ENCODE data around the gene FYB1.

FYB1 gene

DNA sequence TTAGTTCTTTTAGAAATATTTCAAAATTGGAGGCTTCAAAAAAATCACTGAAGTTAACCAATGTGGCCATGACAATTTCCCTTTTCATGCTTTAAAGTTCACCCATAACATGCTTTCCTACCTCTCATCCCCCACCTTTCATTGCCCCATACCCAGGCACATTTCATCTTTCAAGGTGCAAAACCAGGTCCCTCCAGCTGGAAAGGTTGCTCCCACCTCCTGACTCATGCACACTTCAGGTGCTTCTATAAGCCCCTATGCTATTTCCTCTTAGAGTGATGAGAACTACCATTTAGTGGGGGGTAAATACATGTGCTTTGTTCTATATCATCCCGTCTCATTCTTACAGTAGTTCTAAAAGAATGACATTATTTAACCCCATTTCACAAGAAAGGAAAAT lies 15.4 kb downstream of the FYB1 start:
- DNase-seq (ENCODE audit: low read depth) = no peak

DNA sequence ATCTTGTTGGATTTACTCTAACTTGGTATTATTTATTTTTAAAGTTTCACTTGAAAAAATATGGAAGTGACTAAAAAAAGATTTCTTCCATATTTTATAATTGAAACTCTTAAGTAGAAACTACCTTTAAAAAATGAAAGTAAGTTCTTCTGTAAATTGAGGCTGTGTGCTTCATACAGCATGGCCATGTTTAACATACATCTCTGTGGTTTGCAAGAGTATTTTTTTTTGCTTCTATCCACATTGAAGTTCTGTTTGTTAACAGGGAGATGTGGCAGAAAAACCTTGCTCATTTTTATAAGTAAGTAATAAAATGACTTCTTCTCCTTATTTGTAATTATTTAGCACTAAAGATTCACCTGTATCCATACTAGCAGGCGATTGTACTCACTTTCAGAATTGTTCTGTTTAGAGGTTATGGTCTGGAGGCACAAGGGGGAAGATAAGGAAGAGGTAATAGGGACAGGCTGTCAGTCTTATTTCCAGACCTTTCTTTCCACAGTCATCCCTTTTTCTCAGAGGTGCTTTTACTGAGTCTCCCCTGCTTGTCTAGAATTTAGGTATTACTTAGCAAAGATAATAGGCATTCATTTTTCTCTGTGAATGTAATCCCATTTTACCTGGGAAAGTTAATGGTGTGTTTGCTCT lies 16.0 kb downstream of the FYB1 start:
- no peak for DNase-seq (ENCODE audit: low read depth)

DNA sequence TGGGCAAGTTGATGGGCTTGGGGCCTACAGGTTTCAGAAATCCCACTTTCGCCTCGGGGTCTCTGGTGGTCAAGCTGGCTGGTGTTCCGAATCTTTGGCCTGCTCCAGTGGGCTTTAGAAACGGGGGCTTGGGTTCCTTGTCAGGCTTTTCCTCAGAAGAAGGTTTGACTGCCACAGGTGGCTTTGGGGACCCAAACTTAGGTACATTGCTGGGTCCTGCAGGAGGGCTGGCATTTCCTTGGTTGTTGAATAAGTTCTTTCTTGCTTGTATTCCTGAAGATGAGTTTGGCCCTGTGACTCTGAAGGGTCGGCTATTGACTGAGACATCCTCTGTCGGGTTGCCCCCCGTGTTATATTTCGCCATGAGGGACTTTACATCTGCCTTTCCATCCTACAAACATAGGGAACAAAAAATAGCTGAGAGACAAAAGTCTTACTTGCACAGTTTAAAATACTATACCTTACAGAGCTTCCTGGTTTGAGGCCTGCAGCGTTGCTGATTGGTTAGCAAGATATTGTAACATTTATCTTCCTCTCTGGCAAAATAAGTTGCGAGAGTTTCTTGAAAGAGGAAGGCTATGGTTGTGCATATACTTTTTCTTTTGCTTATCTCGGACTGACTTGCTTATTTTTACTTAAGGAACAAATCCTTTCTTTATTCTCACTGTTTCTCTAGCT lies 16.6 kb downstream of the FYB1 start:
- no peak for DNase-seq (ENCODE audit: low read depth)

DNA sequence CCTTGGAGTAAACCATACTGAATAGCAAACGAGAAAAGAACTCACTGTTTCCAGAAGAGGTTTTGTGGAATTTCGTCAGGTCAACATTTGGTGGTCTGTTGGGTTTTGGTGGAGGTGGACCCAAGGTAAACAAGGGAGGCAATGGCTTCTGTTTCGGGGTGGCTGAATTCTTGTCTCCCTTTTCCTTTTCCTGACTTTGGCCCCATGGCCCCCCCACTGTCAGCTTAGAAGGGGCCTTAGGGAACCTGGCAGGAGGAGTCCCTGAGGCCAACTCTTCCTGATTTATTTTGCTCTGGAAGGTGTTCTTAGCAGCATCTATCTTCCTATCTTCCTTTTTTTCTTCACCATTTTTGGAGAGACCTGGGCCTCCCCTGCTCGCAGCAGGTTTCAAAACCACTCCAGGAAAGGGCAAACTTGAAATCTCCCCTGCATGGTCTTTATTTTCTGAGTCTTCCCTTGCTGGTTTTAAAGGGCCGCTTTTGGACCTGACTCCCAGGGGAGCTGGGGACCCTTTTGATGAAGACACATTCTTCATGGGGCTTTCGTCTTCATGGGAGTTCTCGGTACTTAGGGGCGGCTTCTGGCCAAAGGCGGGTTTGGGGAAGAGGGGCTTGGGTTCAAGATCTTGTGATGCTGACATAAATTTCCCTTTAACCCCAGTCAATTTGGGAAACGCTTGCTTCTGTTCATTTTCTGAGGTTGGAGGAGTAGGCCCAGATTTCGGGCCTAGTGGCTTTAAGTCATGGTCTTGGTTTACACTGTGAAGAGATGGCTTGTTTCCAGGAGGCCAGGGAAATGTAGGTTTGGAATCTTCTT lies 17.4 kb downstream of the FYB1 start:
- no peak for DNase-seq (ENCODE audit: low read depth)

DNA sequence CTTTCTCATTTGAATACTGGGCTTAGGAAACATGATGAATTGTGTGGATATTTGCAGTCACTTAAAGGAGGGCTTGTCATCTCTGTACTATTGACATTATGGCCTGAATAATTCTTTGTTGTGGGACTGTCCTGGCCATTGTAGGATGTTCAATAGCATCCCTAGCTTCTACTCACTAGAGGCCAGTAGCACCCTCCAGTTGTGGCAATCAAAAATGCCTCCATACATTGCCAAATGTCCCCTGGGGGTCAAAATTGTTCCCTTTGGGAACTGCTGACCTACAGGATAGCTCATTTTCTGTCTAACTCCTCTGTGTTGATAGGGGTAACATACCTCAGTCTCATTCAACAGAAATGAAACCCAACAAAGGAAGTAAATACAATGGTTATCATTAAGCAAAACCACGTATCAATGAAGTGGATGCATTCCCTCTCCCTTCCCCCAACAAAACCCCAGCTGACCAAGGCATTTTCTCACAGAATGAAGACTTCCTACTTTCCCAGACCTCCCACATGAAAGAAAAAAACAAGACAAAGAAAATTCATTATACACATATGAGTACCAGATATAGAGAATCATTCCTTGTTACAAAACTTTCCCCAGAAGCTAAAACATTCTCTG lies 18.1 kb downstream of the FYB1 start:
- no peak for DNase-seq (ENCODE audit: low read depth)

DNA sequence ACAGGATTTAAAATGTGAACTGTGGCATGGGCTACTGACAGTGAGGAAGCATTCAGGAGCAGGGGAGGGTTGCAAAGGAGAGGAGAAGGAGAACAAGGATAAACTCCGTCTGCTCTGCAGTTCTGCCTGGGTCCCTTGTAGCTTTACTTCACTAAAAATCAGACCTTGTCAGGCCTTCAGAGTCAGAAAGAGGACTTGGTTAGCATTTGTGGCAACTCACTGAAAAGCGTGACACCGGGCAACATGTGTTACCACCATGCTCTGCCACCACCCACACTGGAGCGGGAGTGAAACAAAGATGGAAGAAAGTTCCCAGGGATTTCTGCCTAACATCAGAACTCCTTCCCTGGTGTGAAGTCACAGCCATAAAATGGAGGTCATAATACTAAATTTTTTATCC lies 19.3 kb downstream of the FYB1 start:
- DNase-seq (ENCODE audit: low read depth) = no peak

DNA sequence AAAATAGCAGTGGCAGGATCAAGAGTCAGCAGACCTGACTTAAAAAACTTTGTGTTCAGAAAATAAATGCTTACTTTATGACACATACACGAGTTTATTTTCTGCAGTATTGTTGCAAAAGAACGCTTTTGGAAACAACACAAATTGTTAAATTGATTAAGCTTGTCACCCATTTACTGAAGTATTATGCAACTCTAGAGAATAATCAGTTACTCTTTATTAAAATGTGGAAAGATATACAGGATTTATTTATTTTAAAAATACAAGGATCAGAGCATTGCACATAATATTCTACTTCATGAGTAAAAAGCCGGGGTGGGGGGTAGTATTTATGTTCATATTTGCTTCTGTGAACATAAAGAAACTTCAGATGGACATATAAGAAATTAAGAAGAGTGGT lies 20.0 kb downstream of the FYB1 start:
- DNase-seq (ENCODE audit: low read depth) = no peak

DNA sequence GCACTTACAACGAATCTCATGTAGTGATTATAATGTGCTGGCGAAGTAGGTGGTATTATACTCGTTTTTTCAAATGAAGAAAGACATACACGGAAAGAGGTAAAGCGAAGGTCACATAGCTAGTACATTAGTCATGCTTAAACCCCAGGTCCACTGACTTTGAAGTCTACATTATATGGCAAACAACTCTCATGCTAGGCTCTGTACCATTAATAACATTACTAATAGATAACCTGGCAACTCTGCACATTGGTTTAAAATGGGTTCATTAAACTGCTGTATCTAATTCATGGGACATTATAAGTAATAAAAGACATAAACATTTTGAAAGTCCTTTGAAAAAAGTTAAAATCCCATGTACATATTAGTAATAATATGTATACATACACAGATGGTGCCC lies 21.2 kb downstream of the FYB1 start:
- DNase-seq (ENCODE audit: low read depth) = no peak

DNA sequence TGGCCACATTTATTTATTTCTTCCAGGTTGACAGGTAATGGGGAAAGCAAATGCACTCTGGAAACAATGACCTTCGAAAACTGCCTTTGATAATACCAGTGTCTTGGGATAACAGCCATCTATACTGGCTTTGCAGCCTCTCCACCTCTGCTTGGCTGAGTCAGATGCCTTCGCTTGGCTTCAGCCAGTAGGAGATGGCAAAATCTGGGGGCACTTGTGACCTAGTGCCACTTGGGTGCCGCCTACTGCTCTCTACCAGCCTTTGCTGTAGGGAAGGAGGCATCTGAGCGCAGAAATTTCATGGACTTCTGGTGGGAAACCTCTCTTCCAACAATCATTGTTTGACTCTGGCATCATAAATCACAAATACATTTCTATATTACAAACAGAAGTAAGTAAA lies 21.8 kb downstream of the FYB1 start:
- DNase-seq (ENCODE audit: low read depth) = no peak

DNA sequence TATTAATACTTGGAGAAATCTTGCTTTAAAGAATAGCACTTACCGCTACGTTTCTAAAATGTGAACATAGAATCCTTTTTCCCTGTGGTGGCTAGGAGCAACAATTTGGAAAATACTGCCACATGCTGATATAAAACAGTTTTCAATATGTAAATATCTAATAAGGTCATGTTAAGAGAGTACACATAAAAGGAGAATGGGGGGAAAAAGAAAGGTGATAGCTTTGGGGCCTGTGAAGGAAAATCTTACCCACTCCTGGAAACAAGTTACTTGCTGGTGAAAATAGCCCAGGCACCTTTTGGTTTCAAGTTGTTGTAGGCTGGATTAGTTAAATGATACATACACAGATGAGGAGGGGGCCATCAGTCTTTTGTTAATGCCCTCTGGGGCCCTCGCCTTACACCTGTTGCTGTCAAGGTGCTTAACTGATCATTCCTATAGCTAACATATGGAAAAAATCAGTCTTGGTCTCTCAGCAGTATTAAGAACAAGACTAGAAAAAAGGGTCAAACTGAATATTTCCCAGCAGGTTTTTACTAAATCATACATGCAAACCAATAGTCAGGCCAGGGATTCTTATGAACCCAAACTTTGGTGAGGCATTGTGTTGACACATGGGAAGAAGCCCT lies 24.1 kb downstream of the FYB1 start:
- no peak for DNase-seq (ENCODE audit: low read depth)

DNA sequence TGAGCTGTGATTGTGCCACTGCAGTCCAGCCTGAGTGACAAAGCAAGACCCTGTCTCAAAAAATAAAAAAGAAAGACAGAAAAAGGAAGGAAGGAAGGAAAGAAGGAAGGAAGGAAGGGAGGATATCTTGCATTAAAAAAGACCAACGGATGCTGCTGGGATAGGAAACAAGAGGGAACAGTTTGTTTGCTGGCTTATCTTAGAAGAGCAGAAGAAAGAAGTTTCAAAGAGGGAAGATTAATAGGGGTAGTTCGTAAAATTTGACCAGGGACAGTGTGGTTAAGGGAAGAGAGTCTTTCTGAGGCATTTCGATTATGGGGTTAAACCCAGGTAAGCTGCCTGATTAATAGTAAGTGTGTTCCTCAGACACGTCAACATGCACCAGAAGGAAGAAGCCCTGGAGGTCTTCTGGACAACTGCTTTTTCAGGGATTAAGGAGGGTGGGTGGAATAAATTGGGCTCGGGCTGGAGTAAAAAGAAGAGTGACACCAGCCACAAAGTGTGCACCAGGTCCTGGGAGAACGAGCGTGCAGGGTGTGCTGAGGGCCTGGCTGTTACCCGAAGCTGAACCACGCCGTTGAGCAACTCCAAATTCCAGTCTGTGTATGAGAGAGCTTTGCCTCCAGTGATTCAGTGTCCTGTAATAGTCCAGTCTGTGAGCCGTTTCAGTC lies 24.8 kb downstream of the FYB1 start:
- no peak for DNase-seq (ENCODE audit: low read depth)

DNA sequence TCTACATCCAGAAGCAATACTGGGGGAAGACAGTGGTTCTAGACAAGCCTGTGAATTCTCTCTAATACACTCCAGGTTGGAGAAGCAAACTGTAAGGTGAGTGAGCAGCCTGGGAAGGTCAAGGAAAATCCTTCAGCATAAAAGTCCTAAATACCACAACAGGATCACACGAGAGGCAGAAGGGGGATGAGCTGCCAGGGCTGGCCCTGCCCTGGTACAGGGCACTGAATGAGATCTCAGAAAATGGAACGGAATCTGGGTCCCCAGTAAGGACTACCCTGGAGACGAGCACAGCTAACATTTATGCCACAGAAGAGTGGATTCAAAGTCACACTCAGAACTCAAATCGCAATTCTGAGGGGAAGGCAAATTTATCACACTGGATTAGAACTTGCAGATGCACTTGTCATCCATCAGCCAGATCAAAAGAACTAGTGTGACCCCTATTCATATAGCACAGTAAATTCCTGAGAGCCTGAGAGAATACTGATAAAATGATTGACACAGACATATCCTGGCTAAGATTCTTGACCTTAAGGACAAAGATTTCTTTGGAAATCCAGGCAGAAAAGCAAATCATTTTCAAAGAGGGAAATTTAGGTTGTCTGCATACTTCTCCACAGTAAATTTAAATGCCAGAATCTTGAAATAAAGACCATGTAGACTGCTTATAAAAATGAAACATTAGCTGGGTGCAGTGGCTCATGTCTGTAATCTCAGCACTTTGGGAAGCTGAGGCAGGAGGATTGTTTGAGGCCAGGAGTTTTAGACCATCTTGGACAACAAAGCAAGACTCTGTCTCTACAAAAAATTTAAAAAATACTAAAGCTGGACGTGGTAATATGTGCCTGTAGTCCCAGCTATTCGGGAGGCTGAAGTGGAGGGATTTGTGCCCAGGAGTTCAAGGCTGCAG lies 25.6 kb downstream of the FYB1 start:
- no peak for DNase-seq (ENCODE audit: low read depth)

DNA sequence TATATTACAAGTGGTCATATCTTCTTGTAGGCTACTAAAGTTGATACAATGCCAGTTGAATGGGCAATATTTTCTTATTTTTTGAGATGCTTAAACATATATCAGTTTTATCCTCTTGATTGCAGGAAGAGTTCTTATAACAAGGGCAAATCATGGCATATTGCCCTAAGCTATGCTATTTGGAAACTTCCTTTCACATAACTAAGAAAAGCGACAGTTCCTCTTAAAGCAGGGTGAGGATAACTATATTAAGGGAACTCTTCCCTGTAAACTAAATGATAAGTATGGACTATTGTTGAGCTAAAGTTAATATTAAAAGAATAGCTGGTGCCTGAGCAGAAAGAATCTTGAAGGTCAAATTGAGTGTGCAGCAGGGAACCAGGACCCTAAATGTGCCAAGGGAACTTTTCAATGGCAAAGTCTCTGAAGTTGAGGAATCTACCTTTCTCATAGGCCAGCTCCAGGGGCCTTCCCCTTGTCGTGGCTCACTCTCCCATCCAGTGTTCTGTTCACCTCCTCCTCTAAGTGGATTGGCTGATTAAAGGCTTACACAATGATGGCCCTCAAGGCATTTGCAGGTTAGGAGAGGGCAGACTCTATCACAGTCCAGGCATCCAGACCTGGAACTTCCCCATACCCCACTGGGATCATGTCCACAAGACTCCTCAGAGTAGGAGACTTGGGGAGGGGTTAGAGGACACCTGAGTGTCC lies 26.8 kb downstream of the FYB1 start:
- DNase-seq (ENCODE audit: low read depth) = no peak

DNA sequence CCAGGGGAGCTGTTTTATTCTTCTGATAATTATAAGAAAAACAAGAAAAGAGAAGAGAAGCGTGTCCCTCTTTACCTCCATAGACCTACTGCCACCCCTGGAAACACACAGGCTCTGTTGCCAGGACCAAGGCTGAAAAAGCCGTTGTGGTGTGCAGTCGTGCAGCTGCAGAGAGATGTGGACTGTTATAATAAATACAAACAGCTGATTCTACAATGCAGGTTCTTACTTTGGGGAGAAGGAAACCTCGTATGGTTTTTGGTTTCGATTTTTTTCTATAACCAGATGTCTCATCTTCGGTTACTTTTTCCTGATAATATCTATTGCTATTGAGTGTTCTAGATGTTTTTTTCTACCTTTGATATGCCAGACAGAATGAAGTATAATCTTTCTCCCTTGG lies 28.1 kb downstream of the FYB1 start:
- DNase-seq (ENCODE audit: low read depth) = no peak

DNA sequence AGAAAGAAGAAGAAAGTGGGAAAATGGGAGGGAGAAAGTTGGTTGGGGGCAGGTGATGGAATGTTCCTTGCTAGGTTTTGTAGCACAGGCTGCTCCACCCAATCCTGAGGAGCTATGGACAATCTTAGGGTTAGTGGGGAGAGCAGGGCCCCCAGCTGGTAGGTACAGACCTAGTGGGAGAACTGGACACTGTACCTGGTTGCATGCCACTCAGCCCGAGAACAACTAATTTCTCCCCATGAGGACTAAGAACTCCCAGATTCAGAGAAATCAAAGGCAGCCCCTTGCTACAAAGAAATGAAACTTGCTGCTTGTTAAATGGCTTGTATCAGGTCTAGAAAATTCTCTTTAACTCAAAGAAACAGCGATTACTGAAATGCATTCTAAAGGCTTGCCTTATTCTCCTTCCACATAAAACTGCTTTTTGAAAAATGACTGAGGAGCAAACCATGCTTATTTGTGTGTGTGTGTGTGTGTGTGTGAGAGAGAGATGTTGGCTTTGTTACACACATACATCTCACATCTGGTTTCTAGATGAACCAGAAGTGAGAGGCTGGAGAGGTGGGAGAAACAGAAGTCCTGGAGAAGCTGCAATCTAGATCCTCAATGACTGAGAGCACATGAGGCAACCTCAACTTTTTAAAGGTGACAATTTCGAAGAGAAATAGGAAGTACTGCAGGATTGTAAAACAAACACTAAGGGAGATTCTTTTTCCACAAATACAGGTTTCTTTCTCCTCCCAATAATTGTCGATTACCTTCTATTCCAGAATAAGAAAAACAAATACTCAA lies 28.9 kb downstream of the FYB1 start:
- DNase-seq (ENCODE audit: low read depth) = no peak

DNA sequence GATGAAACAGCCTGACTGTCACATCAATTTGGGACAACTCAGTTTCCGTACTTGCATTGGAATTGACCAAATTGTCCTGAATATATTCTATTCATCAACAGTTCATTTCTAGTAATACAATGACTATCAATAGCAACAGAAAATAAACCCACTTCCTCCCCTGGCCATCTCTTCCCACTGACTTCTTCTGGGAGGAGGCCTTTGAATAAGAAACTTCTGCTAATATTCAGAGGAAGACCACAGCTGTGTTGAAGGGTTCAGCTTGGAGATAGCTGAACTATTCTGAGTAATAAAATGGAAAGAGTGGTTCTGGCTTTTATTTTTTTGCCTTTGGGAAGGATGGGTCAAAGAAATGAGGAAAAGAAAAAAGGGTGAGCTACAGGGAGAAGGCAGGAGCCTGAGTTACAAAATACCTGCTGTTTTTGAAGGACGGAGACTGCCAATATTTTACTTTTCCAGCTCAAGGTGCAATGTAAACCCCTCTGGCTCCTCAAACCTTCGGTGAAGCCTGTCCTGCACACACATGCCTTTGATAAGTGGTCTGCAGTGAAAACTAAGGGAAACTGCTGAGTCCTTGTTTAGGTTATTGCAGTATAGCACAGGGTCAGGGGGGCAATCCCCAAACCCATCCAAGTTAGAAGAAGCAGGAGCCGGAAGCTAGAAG lies 29.9 kb downstream of the FYB1 start:
- DNase-seq (ENCODE audit: low read depth) = no peak

DNA sequence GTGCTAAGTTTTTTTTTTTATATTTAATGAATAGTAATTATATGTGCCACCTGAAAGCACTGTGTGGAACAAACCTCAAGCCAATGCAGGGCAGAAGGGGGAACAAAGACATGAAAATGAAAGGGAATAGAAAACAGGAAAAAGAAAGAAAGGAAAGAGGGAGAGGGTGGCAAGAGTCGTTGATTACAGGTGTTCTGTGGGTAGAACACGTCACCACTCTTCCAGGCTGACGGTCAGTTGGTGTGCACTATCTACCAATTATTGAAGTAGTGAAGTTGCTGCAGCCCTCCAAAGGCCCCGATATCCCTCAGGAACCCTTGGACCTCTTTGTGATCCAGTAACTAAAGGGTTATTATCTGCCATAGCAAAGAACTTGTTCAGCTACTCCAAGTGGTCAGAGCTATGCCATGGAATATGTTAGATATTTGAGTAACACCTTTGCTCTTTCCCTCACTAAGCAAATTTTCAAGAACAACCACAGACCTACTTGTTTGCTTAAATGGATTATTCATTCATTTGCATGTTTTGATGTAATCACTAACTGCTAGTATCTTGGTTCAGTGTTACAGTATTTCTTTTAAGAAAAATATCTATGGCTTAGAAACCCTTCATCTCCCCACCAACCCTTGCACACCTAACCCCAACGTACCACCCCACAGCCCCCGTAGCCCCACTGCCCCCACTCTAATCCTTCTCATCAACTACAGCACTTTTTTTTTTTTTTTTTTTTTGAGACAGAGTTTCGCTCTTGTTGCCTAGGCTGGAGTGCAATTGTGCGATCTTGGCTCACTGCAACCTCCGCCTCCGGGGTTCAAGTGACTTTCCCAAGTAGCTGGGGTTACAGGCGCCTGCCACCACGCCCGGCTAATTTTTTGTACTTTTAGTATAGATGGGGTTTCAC lies 31.3 kb downstream of the FYB1 start:
- DNase-seq (ENCODE audit: low read depth) = no peak

Data from stimulated activated CD4-positive, alpha-beta T cell treated with anti-CD3 and anti-CD28 coated beads, Interleukin-2, amount 100 ng/mL, for 4 hours (primary cell).